HCEC 1CT (cell line): ENCODE measurements around the gene TMA7.

Experiments used
- DNase-seq: peaks from one replicate; pipeline ENCODE4 v3.0.0-alpha.2; 2017

Gene TMA7

GRCh38 chr3:48409291-48410201, 30.5 kb upstream of the TMA7 start:
- DNase-seq, result no peak

DNA sequence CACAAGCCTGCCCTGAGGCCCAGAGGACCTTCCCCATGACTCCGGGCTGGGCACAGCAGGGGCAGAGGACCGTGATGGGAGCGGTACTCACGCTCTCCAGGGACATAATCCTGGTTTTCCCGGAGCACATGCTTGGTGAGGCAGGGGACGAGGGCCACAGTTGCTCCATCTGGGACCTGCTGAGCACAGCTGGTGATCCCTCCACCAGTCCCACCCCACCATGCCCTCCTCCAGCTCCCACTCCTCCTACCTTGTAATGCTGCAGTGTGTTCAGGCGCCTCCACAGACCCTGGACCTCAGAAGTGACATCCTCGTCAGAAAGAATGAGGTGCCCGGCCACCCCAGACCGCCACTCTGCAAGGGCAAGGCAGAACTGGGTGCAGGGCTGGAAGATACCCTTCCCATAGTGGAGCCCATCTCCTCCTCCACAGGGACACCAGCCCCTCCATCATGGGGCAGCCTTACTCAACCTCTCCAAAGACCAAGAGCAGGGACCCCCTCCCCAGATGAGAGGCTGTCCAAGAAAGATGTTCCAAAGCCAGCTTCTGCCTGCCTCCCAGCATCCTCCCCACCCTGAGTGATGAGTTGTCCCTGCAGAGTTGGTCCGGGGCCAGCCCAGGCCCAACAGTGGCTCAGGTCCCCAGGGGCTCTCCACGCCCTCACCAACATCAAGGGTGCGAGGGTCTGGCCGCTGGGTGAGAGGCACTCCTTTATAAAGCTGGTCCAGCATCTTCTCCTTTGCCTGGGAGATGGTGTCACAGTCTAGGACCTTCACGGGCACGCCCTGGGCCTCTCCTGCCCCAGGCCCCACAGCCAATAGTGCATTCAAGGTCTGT, 29.6 kb upstream of the TMA7 start:
- no peak for DNase-seq

DNA sequence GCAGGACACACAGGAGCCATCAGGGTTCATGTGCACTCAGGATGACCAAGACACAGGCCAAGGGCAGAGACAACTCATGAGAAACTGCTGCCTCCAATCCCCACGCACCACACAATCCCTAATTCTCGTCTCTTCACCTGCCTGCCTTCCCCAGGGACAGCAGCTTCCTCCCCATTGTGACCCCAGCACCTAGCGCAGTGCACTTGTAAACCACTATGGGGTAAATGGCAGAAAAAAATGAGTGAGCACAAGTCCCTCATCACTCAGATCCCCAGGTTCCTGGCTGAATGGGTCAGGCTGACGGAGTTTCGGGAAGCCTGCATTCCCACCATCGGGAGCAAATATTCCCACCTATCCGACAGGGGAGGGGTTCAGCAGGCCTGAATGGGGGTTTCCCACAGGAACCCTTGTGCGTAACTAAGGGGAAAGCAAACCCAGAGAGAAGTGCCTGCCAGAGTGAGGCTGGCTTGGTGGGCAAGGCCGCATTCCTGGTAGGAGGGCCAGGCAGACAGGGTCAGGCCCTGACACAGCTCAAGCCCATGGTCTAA, 28.9 kb upstream of the TMA7 start:
- no peak for DNase-seq

- no peak for DNase-seq
Measured at GRCh38 chr3:48411606-48412374, 28.3 kb upstream of the TMA7 start.

- no peak for DNase-seq
Measured at GRCh38 chr3:48412375-48413001, 27.6 kb upstream of the TMA7 start.

- no peak for DNase-seq
Measured at GRCh38 chr3:48413086-48413485, 27.0 kb upstream of the TMA7 start.

DNA sequence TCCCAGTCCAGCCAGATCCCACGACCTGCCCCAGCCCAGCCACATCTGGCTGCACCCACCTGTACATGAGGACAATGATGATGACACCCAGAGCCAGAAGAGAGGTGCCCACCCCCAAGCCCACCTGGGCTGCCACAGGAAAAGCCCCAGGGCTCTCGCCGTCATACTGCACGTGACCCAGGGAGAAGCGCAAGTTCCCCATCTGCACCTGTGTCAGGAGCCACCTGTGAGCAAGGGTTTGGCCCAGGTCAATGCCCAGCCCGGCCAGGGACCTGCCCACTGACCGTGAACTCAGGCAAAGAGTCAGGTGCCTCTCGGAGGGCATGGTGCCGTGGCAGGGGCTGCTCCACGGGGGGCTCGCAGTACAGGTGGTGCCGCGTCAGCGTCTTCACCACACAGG, 26.4 kb upstream of the TMA7 start:
- no peak for DNase-seq

- DNase-seq, result no peak
Measured at GRCh38 chr3:48414376-48415250, 25.4 kb upstream of the TMA7 start.

- no peak for DNase-seq
Measured at GRCh38 chr3:48415251-48415953, 24.7 kb upstream of the TMA7 start.

DNA sequence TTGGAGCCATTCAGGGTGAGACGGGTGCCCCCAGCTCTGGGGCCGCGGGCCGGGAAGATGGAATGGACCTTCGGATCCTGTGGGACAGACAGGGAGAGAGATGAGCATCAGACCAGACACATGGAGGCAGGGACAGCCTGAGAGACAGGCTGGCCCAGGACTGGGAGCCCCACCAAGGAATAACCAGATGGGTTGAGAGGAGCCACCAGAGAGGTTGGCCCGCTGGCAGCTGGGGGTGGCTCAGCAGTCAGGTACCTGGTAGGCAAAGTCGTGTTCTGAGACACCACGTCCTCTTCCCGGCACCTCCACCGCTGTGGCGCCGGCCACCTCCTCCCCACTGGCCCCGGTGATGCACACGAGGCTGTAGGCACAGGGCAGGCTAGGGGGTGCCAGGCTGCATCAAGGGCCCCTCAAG, 24.0 kb upstream of the TMA7 start:
- no peak for DNase-seq

DNA sequence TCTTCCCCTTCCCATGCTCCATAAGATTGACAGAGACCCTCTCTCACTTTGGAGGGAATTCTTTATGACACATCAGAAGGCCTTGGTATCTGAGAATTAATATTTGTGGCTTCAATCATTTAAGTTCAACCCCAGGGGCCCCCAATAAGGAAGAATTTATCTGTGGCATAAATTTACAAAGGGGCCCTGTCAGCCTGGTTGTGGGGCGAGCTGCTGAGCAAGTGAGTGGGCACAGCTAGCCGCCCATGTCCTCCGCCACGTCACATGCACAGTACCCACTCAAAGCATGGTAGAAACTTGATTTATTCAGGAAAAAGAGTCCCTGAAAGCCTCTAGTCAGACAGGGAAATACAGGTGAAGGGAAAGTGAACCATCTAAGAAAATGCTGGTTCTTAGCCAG, 23.5 kb upstream of the TMA7 start:
- no peak for DNase-seq

DNA sequence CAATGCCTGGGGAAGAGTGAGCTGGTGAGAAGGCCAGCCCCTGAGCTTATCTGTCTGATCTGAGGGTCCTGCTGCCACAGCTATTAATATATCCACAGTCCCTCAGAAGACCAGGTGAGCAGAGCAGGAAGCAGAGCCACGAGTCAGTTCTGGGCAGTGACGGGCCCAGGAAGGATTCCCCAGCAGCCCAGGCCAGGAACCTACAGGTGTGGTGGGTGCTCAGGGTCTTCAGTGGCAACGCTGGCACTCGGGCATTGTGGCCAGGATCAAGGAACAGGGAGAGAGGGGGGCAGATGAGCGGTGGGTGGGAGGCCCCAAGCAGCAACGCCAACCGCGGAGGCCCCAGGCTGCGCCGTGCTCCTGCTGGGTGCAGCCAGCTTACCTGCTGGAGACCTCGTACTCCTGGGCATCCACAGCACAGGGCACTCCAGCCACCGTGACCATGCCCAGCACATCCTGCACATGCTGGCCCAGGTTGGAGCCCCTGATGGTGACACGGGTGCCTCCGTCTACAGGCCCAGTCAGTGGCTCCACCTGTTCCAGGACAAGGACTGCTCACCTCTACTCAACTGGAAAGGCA, 22.4 kb upstream of the TMA7 start:
- DNase-seq, result no peak

DNA sequence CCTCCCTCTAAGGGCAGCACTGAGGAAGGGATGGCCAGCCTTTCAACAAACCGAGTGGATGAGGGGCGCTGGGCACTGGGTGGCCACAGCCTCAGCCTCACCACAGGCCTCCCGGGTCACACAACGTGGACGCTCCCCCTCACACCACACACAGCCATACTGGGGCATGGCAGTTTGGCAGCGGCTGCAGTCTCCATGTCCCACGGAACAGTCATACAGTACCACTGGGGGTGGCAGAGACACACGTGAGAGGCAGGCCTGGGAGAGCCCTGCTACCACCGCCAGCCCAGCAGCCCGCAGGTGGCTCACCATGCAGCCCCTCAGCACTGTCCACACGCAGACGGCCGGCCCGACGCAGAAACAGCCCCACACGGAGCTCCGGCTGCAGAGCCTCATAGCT, 21.9 kb upstream of the TMA7 start:
- DNase-seq, result no peak

DNA sequence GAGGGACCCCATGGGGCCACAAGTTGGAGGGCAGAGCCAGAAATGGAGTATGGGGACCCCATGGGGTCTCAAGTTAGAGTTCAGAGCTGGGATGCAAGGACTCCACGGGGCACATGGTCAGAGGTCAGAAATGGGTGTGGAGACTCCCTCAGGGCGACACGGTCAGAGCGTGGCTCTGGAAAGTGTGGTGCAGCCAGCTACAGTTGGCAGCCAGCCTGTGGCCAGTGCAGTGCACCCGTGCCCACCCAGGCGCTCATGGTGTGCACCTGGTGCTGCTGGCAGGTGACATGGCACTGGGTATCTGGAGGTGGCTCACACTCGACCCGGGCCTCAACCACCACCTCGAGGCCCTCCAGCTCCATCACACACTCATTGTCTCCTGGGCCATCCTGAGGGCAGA, 21.4 kb upstream of the TMA7 start:
- DNase-seq, result no peak

DNA sequence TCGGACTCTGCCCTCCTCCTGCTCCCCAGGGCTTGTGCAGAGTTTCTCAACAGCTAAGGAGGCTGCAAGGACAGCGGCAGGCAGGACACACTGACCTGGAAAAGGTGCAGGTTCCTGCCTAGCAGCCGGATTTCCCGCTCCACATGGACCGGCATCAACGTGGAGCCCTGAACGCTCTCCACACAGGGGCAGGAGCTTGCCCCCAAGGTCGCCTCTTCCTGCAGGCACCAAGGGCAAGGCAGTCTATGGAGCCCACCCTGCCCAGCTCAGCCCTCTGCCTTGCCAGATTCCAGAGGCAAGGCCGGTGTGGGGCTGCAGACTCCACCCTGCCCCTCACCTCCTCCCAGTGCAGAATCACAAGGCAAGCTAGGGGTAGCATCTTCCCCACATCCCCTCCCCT, 20.9 kb upstream of the TMA7 start:
- no peak for DNase-seq

DNA sequence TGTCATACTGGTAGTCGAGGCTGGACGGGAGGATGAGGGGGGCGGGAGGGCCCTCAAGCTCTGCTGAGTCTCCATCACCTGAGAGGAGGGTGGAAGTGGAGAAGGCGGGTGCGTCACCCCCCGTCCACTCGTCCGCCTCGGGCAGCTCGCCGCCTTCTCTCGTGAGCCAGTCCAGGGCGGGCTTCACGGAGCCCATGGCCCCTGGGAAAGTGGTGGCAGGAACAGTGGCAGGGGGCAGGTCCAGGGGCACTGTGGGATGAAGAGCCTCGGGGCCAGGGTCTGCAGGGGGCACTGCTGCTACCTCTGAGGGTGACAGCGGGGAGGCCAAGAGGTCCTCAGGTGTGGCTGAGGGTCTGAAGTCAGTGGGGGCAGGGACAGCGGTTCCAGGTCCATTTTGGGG, 20.5 kb upstream of the TMA7 start:
- DNase-seq, result no peak

DNA sequence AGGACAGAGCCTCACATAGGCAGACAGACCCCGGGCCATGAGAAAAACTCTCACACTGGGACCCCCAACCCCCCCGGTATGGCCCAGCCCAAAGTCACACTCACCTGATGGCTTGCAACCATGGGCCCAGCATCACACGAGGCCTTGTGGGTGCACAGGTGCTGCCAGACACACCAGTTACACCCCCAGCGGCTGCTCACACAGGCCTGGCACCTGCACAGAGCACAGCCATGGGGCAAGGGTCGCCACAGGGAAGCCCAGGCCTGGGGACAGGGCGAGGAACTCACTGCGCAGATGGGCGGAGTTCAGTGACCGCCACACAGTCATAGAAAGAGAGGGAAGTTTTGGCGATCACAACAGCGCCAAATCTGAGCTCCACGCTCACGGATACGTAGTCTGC, 19.5 kb upstream of the TMA7 start:
- no peak for DNase-seq

- no peak for DNase-seq
Measured at GRCh38 chr3:48422272-48422671, 17.8 kb upstream of the TMA7 start.

GRCh38 chr3:48422681-48423080, 17.4 kb upstream of the TMA7 start:
- no peak for DNase-seq

DNA sequence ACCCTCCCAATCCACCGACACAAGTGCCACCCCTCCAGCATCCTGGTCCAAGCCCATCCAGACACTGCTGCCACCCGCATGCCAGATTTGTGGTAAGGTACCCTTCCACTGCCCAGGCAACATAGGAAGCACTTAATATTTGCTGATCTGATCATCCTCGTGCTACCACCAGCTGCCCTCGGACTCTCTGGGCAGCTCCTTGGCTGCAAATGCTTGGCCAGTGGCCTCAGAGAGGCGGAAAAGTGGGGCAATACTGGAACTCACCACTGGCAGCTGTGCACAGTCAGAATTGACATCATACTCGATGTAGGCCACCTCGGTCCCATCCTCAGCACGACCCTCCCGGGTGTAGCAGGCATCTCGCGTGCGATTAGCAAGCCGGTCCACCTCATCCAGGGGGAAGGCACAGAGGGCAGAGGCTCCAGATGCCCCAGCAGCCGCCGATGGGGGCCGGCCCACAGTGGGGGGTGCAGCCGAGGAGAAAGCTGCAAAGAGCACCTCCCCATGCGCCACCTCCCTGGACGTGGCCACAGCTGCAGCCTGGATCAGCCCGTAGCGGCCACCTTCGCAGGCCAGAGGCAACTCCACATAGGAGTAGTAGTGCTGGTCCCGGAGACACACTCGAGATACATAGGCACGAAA, 16.7 kb upstream of the TMA7 start:
- DNase-seq, result no peak
